Bronchial epithelial cell (primary cell): Measurements from ENCODE around the gene LCP2. TPM values are rescaled to one million over a fixed set of nuclear protein-coding genes. Genes with fewer than 3 reads are reported as not detected.

ENCODE experiments used
- DNase-seq: peaks from one replicate; pipeline ENCODE4 v3.0.0-alpha.2; 2010; ENCODE audit warnings: low read depth
- FAIRE-seq: peaks from 2 replicates; lab custom pipeline; 2011; peaks lifted over from hg19 to GRCh38; lab: Jason Lieb, UNC
- H3K27me3 ChIP-seq: 2 replicates; pipeline ENCODE4 v1.5.1; 2011; ENCODE audit warnings: low read length; ENCODE audit not compliant: control insufficient read depth, insufficient read depth
- H3K36me3 ChIP-seq: 2 replicates; pipeline ENCODE4 v1.5.1; 2011; ENCODE audit warnings: low read length; ENCODE audit not compliant: control insufficient read depth, insufficient read depth
- H3K4me3 ChIP-seq: 2 replicates; pipeline ENCODE4 v1.5.1; 2011; ENCODE audit warnings: mild to moderate bottlenecking, low read depth, low read length, control low read depth
- CTCF ChIP-seq: IDR thresholded peaks from 2 replicates; pipeline ENCODE4 v1.5.1; 2011; ENCODE audit warnings: mild to moderate bottlenecking, moderate library complexity, low read length, control low read depth, inconsistent platforms; ENCODE audit not compliant: insufficient read depth, severe bottlenecking
- total RNA-seq: library from RNA; depleted of rRNA; stranded (reverse); fragments of >200 nt; gene quantifications from 2 replicates; pipeline ENCODE4 v1.2.1, GENCODE V29; 2014

Gene LCP2
- total RNA-seq, 1 donor from 2014 or later: not detected

GRCh38 chr5:170235876-170236864, 61.4 kb downstream of the LCP2 start:
- FAIRE-seq: no peak
- no peak for DNase-seq
- Histone ChIP-seq H3K27me3 (peaks cover 1% of the 10 kb centered on the region), H3K4me3 (no peak overlapping the region), H3K36me3 (no peaks in the 10 kb centered on the region)
- no peak for TF ChIP-seq CTCF

GRCh38 chr5:170233358-170233892, 64.2 kb downstream of the LCP2 start:
- no peak for TF ChIP-seq CTCF
- no peak for FAIRE-seq
- no peak for DNase-seq
- Histone ChIP-seq H3K4me3 (no peak overlapping the region), H3K36me3 (no peaks in the 10 kb centered on the region), H3K27me3 (peaks cover 1% of the 10 kb centered on the region)

GRCh38 chr5:170232786-170233185, 64.8 kb downstream of the LCP2 start, which contains the start of gene C5orf58:
Gene C5orf58, plus strand, starts transcription at chr5:170232985. Its CDS starts 1,992 bp downstream, at chr5:170234977.
- Histone ChIP-seq H3K27me3 (peaks cover 1% of the 10 kb centered on the region), H3K4me3 (no peak within 1 kb of the TSS), H3K36me3 (no peaks in the 10 kb centered on the region)
- no peak for TF ChIP-seq CTCF
- DNase-seq: no peak
- FAIRE-seq: no peak

GRCh38 chr5:170228762-170229435, 68.7 kb downstream of the LCP2 start:
- no peaks in the 10 kb centered on the region for H3K27me3 ChIP-seq
- no peak for TF ChIP-seq CTCF
- DNase-seq: no peak
- no peaks in the 10 kb centered on the region for H3K36me3 ChIP-seq
- no peak for FAIRE-seq
- H3K4me3 ChIP-seq: no peak overlapping the region

GRCh38 chr5:170226661-170227060, 70.9 kb downstream of the LCP2 start:
- no peak overlapping the region for H3K4me3 ChIP-seq
- DNase-seq: no peak
- TF ChIP-seq CTCF: no peak
- FAIRE-seq: no peak
- no peaks in the 10 kb centered on the region for H3K36me3 ChIP-seq
- H3K27me3 ChIP-seq: no peaks in the 10 kb centered on the region
